ENCODE results near the gene SLC4A9.

SLC4A9 gene

DNA sequence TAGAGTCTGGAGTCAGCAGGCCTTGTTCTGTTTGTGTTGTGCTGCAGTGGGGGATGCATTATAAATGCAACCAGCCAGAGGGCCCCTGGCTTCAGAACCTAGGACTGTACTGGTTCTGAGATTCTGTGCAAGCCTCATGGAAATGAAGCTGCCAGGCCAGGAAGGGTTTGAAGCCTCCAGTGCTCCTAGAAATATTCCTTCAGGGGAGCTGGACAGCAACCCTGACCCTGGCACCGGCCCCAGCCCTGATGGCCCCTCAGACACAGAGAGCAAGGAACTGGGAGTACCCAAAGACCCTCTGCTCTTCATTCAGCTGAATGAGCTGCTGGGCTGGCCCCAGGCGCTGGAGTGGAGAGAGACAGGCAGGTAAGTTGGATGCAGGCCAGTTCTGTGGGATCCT, at the start of gene SLC4A9:
SLC4A9 (plus strand) TSS at position 94 of the 400 bp plus-strand sequence; CDS start at position 137, 43 bp downstream.
- no peak for DNase-seq

- peak; percentile 64 for DNase-seq
Measured at GRCh38 chr5:140310434-140310833, 49.6 kb upstream of the SLC4A9 start.

- peak; percentile 29 for DNase-seq
Measured at GRCh38 chr5:140311011-140311467, 49.0 kb upstream of the SLC4A9 start.

DNA sequence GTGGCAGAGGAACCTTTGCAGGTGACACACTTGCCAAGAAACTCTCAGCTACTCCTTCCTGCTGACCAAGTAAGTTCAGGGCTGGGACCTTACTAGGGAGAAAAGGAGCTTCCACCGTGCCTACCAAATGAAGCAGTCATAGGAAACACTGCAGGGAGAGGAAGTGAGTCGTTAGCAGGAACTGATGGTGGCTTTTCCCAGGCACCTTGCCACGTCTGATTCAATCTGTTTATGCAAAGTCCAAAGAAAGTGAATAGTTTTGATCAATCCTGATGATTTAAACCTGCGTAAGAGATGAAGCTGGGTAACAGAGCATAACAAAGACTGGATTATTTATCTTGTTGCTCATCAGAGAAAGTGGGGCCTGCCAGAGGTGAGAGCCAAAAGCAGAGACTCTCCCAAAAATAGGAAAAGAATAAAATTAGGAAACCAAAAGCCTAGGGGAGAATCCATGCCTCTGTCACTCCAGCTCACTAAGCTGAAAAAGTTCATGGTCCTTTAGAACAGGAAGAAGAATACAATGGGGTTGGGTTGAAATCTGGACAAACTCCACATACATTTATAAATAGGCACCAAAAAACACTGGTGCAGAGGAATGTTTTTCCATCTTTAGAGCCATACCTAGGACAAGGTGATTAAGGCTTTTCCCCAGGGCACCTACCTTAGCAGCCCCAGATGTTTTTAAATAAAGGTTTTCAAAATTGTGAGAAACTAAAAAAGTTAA, 47.8 kb upstream of the SLC4A9 start:
- DNase-seq, result peak; percentile 83

DNA sequence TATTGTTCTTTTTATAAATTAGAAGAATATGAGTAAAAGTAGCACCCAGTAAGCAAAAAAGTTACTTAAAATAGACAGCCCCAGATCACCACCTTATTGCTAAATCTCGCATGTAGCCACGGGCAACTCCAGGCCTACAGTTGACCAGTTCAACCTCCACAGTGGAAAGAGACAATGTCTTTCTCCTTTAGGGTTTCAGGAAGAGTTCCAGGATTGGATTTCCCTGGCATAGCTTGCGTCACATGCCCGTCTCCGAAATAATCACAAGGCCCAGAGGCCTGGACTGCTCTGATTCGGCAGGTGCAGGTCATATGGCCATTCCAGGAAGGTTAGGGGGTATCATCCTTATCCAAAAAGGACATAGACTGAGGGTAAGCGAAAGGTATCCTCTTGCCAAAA, 47.2 kb upstream of the SLC4A9 start:
- peak; percentile 31 for DNase-seq

DNA sequence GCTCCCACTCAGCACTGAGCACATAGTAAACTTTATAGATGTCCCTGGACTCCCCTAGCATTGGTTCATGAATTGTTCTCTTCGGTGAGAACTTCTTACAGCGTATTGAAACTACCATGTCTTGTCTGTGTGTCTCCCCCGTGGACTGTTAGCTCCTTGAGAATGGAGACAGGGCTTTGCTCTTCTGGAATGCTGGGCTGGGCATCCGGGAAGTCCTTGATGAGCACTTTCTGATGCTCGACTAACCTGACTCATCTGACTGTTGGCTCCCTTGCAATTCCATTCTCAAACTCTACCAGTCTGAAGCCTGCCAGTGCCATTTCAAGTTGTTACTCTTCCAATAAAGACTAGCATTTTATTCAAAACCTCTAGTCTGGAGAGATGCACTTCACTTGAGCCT, 42.1 kb upstream of the SLC4A9 start:
- DNase-seq, result no peak

GRCh38 chr5:140318792-140319191, 41.2 kb upstream of the SLC4A9 start:
- no peak for DNase-seq

GRCh38 chr5:140319833-140320232, 40.2 kb upstream of the SLC4A9 start:
- peak; percentile 92 for DNase-seq

- peak; percentile 98 for DNase-seq
Measured at GRCh38 chr5:140321796-140322195, 38.2 kb upstream of the SLC4A9 start.

- DNase-seq, result peak; percentile 49
Measured at GRCh38 chr5:140322751-140323731, 37.0 kb upstream of the SLC4A9 start.

DNA sequence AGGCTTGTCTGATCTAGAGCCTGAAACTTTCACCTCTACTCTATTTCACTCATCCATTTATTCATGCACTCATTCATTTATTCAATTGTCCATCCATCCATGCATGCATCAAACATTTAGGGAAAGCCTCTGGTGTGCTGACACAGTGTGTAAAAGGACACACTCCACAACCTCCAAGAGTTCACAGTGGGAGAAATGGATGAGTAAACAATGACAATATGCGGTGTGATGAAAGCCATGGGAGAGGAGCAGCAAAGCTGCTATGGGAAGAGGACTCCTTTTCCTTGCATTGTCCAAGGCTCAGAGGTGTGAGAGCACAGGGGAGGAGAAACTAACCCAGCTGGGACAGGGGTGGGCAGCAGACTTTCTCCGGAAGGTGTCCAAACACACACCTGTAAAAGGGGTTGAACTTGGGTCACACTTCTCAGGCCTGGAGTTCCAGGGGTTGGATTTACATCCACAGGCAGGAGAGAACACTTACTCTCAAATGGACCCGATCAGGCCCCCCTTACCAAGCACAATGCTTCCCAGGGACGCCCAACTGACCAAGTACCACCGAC, 35.9 kb upstream of the SLC4A9 start:
- peak; percentile 66 for DNase-seq

DNA sequence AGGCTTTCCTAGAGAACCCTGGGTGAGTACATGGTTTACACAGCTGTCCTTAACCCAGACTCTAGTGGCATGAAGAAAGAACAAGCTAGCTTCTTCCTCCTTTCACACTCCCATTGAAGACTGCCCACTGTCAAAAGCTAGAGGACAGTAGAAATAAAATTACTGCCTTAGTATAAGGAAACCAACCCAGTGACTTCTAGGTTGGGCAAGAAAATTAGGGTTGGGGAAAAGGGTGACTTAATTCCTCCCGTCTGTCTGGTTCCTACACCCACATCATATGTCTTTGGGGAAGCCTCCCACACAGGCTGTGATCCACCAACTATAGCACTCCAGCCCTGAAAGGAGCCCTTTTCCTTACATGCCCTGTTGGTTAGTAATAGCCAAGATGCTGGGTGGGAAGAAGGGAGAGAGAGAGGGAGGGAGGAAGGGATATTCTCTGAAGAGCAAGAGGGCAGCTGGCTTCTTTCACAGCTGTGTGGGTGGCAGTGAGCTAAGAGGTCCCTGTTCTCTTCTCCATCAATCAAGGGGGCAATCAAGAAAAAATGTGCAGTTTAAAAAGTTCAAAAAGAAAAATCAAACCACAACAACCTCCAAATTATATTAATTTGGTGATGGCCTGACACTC, 35.3 kb upstream of the SLC4A9 start:
- DNase-seq, result peak; percentile 99

- no peak for DNase-seq
Measured at GRCh38 chr5:140325486-140325885, 34.5 kb upstream of the SLC4A9 start.

DNA sequence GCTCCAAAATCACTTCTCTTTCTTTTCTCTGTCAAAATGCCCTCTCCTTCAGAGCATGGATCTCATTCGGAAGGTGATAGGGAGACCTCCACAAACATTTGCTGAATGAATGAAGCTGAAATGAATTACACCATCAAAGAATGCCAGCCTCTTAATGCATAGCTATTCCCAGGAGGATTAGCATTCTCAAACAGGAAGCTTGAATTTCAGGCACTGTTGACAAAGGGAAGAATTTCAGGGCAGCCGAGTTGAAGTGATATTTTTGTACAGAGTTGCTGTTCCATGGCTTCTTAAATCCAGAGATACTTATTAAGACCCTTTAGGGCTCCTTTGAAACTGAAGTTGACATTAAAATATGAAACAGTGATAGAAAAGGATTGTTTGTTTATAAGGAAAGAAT, 32.4 kb upstream of the SLC4A9 start:
- DNase-seq, result no peak

GRCh38 chr5:140328036-140328764, 31.8 kb upstream of the SLC4A9 start:
- DNase-seq, result no peak

GRCh38 chr5:140329739-140330481, 30.1 kb upstream of the SLC4A9 start:
- no peak for DNase-seq

GRCh38 chr5:140331638-140332037, 28.4 kb upstream of the SLC4A9 start:
- no peak for DNase-seq

DNA sequence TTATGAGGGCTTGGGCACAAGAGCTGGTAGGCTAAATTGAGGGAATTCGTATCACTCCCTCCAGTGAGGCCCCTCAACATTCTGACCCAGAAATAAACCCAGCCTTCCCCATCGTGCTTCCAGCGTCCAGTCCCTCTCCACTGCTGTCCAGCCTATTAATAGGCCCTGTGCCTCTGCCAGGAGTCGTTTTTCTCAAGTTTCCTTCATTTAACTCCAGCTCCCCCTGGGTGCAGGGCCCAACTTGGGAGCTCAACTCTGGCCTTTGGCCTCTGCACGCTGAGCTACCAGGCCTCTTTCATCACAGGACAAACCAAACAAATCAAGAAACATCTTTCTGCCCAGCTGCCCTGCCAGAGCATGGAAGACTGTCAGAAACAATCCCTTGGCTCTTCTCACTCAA, 23.6 kb upstream of the SLC4A9 start:
- DNase-seq, result no peak

DNA sequence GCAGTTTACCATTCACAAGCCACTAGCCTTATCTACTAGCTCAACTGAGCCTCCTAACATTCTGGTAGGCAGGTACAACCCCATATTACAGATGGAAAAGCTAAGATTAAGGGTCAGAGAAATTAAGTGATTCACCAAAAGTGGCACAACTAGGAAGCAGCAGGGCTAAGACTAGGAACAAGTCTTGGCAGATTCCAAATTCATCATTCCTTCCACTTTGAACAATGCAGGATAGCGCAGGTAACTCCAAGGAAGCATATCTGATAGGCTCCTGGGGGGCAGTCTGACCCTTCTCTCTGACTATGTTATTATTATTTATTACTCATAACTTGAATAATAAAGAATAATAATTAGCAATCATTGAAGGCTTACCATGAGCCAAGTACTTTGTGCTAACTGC, 22.1 kb upstream of the SLC4A9 start:
- no peak for DNase-seq

DNA sequence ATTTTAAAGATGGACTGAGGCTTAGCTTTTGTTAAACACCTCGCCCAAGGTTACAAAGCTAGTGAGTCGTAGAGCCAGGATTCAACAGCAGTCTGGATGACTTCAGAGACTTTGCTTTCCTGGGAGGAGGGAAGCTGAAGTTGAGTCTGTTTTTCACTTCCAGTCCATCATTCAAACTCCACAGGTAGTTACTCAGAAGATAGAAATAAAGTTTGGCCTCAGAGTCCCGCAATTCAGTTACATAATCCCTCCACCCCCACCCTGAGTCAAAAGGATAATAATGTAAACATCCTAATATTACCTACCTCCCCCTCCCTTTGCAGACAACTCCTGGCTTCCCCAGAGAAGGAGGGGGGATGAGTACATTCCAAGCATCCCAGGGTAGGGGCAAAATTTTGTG, 21.7 kb upstream of the SLC4A9 start:
- DNase-seq, result no peak

DNA sequence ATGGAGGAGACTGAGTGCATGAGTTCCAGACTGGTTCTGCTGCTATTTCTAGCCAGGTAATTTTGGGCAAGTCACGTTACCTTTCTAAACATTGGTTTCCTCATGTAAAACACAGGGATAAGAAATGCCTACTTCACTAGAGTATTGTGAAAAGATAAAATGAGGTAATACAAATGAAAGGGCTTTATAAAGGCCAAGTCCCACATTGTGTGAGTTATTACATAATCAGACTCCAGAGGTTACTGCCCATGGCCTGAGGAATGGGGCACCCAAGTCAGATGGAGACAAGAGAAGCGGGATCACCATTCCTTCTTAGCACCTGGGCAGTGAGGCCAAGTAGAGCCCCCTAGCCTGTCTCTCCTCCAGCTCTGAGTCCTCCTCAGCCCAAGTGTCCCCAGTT, 21.1 kb upstream of the SLC4A9 start:
- peak; percentile 64 for DNase-seq

- no peak for DNase-seq
Measured at GRCh38 chr5:140339636-140340035, 20.4 kb upstream of the SLC4A9 start.
